Dermis lymphatic vessel endothelial cell (primary cell): ENCODE data around the gene FMO5. TPM values are rescaled to one million over a fixed set of nuclear protein-coding genes. Genes with fewer than 3 reads are reported as not detected.

Source experiments
- total RNA-seq: library from RNA; depleted of rRNA; stranded (reverse); fragments of >200 nt; gene quantifications from 2 replicates; pipeline ENCODE4 v1.2.1, GENCODE V29; 2014

FMO5 gene, protein sequence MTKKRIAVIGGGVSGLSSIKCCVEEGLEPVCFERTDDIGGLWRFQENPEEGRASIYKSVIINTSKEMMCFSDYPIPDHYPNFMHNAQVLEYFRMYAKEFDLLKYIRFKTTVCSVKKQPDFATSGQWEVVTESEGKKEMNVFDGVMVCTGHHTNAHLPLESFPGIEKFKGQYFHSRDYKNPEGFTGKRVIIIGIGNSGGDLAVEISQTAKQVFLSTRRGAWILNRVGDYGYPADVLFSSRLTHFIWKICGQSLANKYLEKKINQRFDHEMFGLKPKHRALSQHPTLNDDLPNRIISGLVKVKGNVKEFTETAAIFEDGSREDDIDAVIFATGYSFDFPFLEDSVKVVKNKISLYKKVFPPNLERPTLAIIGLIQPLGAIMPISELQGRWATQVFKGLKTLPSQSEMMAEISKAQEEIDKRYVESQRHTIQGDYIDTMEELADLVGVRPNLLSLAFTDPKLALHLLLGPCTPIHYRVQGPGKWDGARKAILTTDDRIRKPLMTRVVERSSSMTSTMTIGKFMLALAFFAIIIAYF
- 2.9 and 3.9 TPM in 2 replicates for total RNA-seq

DNA sequence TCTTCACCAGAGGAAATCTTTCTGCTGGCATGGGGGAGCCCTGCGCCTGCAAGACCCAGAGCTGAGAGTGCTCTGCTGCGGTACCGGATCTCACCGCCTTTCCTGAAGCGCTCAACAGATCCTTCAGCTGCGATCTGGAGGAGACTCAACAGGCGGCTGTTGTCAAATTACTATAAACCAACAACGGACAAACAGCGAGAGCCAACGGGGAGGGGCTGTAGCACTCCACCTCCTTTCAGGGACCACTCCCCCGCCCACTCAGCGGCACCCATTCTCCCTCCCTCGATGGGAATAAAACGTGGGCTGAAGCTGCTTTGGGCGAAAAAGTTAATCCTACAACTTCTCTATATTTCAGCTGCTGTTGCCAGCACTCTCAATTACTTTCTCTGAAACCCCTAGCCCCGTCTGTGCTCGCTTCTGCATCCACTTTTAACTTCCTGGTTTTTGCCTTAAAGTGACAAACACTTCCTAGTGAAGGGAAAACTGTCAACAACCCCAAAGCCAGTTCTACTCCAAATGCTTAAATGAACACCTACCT lies at the start of gene FMO5:
Gene FMO5, minus strand, starts transcription at position 147 of the 538 bp plus-strand sequence. CDS start 310 bp downstream, outside the sequence.

DNA sequence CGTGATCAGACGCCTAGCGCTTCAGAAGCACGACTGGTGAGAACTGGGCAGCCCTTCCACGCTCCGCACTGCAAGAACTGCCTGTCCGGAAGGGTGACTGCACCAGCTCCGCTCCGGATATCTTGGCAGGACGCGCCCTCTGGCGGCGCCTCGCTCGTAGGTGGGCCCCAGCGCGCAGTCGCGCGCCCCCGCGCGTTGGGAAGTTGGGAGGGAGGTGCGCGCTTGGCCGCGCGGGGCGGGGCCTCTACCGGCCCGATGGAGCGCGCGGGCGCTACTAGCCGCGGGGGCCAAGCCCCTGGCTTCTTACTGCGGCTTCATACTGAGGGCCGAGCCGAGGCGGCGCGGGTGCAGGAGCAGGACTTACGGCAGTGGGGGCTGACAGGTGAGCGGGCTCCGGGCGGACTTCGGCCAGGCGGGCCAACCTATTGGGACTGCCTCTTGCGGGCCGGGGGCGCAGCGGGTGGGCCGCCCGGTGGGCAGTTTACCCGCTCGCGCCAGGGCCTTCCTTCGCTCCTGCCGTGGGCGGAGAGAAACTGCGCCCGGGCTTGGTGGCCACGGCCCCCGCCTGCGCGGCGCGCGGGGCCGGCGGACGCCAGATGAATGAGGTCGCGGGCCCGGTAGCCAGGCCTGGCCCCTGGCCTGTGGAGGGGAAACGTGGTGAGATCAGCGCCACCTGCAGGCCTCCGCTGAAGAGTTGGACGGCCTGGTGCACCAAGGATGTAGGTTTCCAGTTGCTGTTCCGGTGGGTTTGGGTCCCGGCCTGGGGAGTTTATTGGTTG lies 17.5 kb upstream of the FMO5 start, which contains the start of gene CHD1L:
Gene CHD1L, plus strand, starts transcription at position 236 of the 779 bp plus-strand sequence. Its CDS starts 20 bp downstream, at position 256.

DNA sequence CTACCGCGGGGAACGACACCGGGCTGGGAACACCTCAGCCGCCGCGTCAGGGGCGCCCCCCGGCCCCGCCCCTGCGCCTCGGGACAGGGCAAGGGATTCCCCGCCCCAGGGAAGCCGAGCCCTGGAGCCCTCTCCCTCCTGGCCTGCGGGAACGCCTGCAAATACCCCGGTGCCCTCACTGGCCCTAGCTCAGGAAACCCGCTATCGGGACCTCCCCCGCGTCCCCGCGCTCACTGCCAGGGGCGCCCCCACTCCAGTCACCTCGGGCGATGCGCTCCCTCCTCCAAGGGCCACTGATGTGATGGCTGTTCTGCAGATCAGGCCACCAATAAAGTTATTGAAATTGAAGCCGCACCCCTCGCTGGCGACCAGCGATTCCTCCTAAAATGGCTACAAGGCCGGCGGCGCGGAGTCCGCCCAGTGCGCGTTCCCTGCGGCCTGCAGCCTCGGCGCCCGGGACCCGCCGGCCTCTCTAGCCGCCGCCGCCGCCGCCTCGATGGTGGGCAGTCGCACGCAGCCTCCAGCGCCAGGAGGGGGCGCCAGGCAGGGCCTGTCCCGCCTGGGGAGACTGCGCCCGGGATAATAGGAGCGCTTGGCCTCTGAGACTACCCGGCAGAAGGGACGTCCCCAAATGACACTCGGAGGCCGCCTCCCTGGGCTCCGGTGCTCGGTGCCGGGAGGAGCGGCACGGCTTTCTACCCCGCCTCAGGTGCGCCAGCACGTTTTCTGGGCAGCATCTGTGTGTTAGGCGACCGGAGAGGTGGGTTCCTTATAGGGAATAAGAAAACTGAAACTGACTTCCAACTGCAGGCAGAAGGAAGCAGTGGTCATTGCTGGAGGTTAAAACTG lies 52.7 kb downstream of the FMO5 start, which contains the start of gene PRKAB2:
Gene PRKAB2, minus strand, starts transcription at position 303 of the 849 bp plus-strand sequence. CDS start 326 bp downstream, outside the sequence.

Other genes starting within 250 kb of the FMO5 start
- gene PRKAB2, start 52.9 kb downstream of the FMO5 start, total RNA-seq: 4.3 and 5.0 TPM in 2 replicates
- 28.2 and 33.2 TPM in 2 replicates for gene CHD1L, start 17.3 kb upstream of the FMO5 start, total RNA-seq